Measurements from ENCODE around the gene DSC2.

DNA sequence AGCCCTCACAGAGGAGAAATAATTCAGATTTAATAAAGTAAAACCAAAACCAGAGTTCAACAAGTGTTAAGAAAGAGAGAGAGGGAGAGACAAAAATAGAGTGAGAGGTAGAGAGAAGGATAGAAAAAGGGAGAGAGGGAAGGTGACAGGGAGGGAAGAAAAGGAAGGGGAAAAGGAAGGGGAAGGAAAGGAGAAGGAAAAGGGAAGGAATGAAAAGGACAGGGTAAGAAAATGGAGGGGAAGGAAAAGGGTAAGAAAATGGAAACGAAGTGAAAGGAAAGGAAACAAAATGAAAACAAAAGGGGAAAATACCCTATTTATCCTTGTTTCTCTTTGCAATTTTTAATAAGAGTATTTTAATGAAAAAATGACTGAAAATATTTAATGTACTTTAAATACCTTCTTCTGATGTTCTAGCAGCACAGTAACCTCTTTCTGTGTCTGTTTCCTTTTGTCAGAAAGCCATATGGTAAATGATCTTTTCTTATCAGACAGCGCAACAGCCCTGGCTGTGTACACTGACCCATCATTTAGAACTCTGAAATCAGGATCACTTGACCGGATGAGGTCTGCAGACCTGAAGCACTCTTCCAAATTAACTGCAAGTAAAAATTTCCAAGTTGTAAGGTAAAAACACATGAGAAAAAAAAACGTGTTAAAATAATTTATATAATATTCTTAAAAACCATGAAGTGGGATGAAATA lies 71.5 kb downstream of the DSC2 start:
- TF ChIP-seq, protein P1, sequence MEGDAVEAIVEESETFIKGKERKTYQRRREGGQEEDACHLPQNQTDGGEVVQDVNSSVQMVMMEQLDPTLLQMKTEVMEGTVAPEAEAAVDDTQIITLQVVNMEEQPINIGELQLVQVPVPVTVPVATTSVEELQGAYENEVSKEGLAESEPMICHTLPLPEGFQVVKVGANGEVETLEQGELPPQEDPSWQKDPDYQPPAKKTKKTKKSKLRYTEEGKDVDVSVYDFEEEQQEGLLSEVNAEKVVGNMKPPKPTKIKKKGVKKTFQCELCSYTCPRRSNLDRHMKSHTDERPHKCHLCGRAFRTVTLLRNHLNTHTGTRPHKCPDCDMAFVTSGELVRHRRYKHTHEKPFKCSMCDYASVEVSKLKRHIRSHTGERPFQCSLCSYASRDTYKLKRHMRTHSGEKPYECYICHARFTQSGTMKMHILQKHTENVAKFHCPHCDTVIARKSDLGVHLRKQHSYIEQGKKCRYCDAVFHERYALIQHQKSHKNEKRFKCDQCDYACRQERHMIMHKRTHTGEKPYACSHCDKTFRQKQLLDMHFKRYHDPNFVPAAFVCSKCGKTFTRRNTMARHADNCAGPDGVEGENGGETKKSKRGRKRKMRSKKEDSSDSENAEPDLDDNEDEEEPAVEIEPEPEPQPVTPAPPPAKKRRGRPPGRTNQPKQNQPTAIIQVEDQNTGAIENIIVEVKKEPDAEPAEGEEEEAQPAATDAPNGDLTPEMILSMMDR (IDR thresholded peaks at IDR 0.05; ENCODE audit: extremely low read depth in 1 of 2, insufficient read depth in 1 of 2, low read depth in 1 of 2, low read length in 2 of 2), result no peak
- TF ChIP-seq MAX (IDR thresholded peaks at IDR 0.05; ENCODE audit: insufficient read depth, insufficient read length), result no peak
- no peak for TF ChIP-seq MYC (IDR thresholded peaks at IDR 0.05; ENCODE audit: low read depth, low read length)
- no peak for TF ChIP-seq POLR2A (IDR thresholded peaks at IDR 0.05; ENCODE audit: low read depth, low read length)
- no peak for TF ChIP-seq POLR2AphosphoS5 (IDR thresholded peaks at IDR 0.05; ENCODE audit: insufficient read depth, low read depth, low read length)
- no peak for TF ChIP-seq EZH2 (IDR thresholded peaks at IDR 0.05; ENCODE audit: borderline replicate concordance, low read depth, low read length, severe bottlenecking)
- no peak for TF ChIP-seq JUN (IDR thresholded peaks at IDR 0.05; ENCODE audit: borderline replicate concordance, insufficient read depth, insufficient read length, low read depth)
- TF ChIP-seq GATA2 (IDR thresholded peaks at IDR 0.05; ENCODE audit: insufficient read depth, insufficient read length, low read depth, low read length), result no peak
- no peak for TF ChIP-seq FOS (IDR thresholded peaks at IDR 0.05; ENCODE audit: borderline replicate concordance, insufficient read depth, low read length)
